ENCODE data around the gene RBM41.

Gene RBM41

DNA sequence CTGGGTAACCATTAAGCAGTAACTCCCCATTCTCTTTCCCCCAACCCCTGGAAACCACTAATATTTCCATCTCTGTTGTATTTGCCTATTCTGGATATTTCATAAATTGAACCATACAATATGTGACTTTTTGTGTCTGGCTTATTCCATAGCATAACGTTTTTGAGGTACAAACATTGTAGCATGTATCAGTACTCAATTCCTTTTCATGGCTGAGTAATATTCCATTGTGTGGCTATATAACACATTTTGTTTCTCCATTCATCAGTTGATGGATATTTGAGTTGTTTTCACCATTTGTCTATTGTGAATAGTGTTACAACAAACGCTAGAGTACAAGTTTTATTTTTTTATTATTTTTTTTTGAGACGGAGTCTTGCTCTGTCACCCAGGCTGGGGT, 63.6 kb downstream of the RBM41 start:
- Histone ChIP-seq H3K27me3 (no peaks in the 10 kb centered on the region), H3K9me3 (no peaks in the 10 kb centered on the region), H3K4me1 (ENCODE audit: control insufficient read depth in 1 of 2, insufficient read depth in 1 of 2, low read depth in 1 of 2, low read length in 1 of 2) (no peaks in the 10 kb centered on the region), H3K4me3 (ENCODE audit: low read depth in 1 of 2, low read length in 1 of 2) (no peak overlapping the region), H3K36me3 (no peaks in the 10 kb centered on the region), H3K27ac (no peak overlapping the region)
- TF ChIP-seq, protein P1, sequence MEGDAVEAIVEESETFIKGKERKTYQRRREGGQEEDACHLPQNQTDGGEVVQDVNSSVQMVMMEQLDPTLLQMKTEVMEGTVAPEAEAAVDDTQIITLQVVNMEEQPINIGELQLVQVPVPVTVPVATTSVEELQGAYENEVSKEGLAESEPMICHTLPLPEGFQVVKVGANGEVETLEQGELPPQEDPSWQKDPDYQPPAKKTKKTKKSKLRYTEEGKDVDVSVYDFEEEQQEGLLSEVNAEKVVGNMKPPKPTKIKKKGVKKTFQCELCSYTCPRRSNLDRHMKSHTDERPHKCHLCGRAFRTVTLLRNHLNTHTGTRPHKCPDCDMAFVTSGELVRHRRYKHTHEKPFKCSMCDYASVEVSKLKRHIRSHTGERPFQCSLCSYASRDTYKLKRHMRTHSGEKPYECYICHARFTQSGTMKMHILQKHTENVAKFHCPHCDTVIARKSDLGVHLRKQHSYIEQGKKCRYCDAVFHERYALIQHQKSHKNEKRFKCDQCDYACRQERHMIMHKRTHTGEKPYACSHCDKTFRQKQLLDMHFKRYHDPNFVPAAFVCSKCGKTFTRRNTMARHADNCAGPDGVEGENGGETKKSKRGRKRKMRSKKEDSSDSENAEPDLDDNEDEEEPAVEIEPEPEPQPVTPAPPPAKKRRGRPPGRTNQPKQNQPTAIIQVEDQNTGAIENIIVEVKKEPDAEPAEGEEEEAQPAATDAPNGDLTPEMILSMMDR (IDR thresholded peaks at IDR 0.05) = no peak

GRCh38 chrX:107050195-107050709, 68.4 kb downstream of the RBM41 start:
- no peak overlapping the region for H3K4me3 ChIP-seq (ENCODE audit: low read depth in 1 of 2, low read length in 1 of 2)
- no peaks in the 10 kb centered on the region for H3K27me3 ChIP-seq
- TF ChIP-seq, protein P1 (IDR thresholded peaks at IDR 0.05) = no peak
- H3K36me3 ChIP-seq = no peaks in the 10 kb centered on the region
- H3K27ac ChIP-seq = no peak overlapping the region
- no peaks in the 10 kb centered on the region for H3K9me3 ChIP-seq
- no peaks in the 10 kb centered on the region for H3K4me1 ChIP-seq (ENCODE audit: control insufficient read depth in 1 of 2, insufficient read depth in 1 of 2, low read depth in 1 of 2, low read length in 1 of 2)

GRCh38 chrX:107047622-107048021, 71.0 kb downstream of the RBM41 start:
- H3K4me3 ChIP-seq (ENCODE audit: low read depth in 1 of 2, low read length in 1 of 2) = no peak overlapping the region
- no peaks in the 10 kb centered on the region for H3K27me3 ChIP-seq
- H3K27ac ChIP-seq = no peak overlapping the region
- no peaks in the 10 kb centered on the region for H3K36me3 ChIP-seq
- H3K4me1 ChIP-seq (ENCODE audit: control insufficient read depth in 1 of 2, insufficient read depth in 1 of 2, low read depth in 1 of 2, low read length in 1 of 2) = peaks cover 0 to 7% of the 10 kb centered on the region in 2 experiments
- H3K9me3 ChIP-seq = no peaks in the 10 kb centered on the region
- TF ChIP-seq, protein P1 (IDR thresholded peaks at IDR 0.05) = no peak

DNA sequence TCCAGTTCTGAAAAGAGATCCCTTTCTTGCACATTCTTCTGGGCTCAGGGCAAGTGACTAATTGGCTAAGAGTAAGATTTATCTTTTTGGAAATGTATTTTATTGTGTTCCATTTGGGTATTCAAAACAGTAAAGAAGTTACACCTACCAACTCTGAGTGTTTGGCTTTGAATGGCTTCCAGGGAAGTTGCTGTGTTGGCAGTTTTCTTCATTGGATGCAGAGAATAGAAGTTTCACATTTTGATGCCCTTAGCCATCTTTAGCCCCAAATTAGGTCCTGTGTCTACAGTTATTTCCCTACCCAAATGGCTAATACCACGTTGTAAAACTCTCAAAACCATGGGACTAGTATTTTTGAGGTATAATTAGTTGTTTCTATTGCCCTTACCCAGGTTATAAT, 88.9 kb downstream of the RBM41 start:
- H3K4me1 ChIP-seq (ENCODE audit: control insufficient read depth in 1 of 2, insufficient read depth in 1 of 2, low read depth in 1 of 2, low read length in 1 of 2) = no peaks in the 10 kb centered on the region
- H3K36me3 ChIP-seq = no peaks in the 10 kb centered on the region
- H3K27me3 ChIP-seq = no peaks in the 10 kb centered on the region
- TF ChIP-seq, protein P1 (IDR thresholded peaks at IDR 0.05) = no peak
- H3K27ac ChIP-seq = no peak overlapping the region
- H3K9me3 ChIP-seq = no peaks in the 10 kb centered on the region
- H3K4me3 ChIP-seq (ENCODE audit: low read depth in 1 of 2, low read length in 1 of 2) = no peak overlapping the region

GRCh38 chrX:107025545-107025944, 93.1 kb downstream of the RBM41 start:
- TF ChIP-seq, protein P1 (IDR thresholded peaks at IDR 0.05) = no peak
- H3K4me1 ChIP-seq (ENCODE audit: control insufficient read depth in 1 of 2, insufficient read depth in 1 of 2, low read depth in 1 of 2, low read length in 1 of 2) = no peaks in the 10 kb centered on the region
- no peaks in the 10 kb centered on the region for H3K9me3 ChIP-seq
- H3K36me3 ChIP-seq = no peaks in the 10 kb centered on the region
- no peak overlapping the region for H3K27ac ChIP-seq
- H3K4me3 ChIP-seq (ENCODE audit: low read depth in 1 of 2, low read length in 1 of 2) = no peak overlapping the region
- no peaks in the 10 kb centered on the region for H3K27me3 ChIP-seq

GRCh38 chrX:107014936-107015335, 103.7 kb downstream of the RBM41 start:
- TF ChIP-seq, protein P1 (IDR thresholded peaks at IDR 0.05) = no peak
- no peak overlapping the region for H3K4me3 ChIP-seq (ENCODE audit: low read depth in 1 of 2, low read length in 1 of 2)
- no peaks in the 10 kb centered on the region for H3K27me3 ChIP-seq
- no peaks in the 10 kb centered on the region for H3K4me1 ChIP-seq (ENCODE audit: control insufficient read depth in 1 of 2, insufficient read depth in 1 of 2, low read depth in 1 of 2, low read length in 1 of 2)
- no peaks in the 10 kb centered on the region for H3K36me3 ChIP-seq
- H3K9me3 ChIP-seq = no peaks in the 10 kb centered on the region
- H3K27ac ChIP-seq = no peak overlapping the region

Data from neutrophil (primary cell).